ENCODE data around the gene DLG1. TPM values are rescaled to one million over a fixed set of nuclear protein-coding genes. Genes with fewer than 3 reads are reported as not detected.

Gene DLG1
- total RNA-seq, 2 donors from 2014 or later, result 115 to 124 TPM

GRCh38 chr3:197257711-197258110, 40.7 kb downstream of the DLG1 start:
- Histone ChIP-seq H3K27me3 (no peaks in the 10 kb centered on the region), H3K9ac (ENCODE audit: low read depth in 2 of 2, low read length in 2 of 2) (no peak overlapping the region), H3K27ac (no peak overlapping the region), H3K4me3 (no peak overlapping the region), H3K4me1 (peaks cover 6% of the 10 kb centered on the region), H3K9me3 (no peaks in the 10 kb centered on the region), H3K36me3 (no peaks in the 10 kb centered on the region)
- intact Hi-C loops (cut with DNase I), result loop anchor here (5.0 kb wide), 1 partner anchor 255 kb away; no protein-coding TSS in a partner anchor
- no peak for DNase-seq
- TF ChIP-seq CTCF (IDR thresholded peaks at IDR 0.05), result no peak

- peak; percentile 49 for DNase-seq
- Histone ChIP-seq H3K4me3 (no peak overlapping the region), H3K4me1 (peaks cover 6% of the 10 kb centered on the region), H3K9me3 (no peaks in the 10 kb centered on the region), H3K27me3 (no peaks in the 10 kb centered on the region), H3K36me3 (no peaks in the 10 kb centered on the region), H3K9ac (ENCODE audit: low read depth in 2 of 2, low read length in 2 of 2) (no peak overlapping the region), H3K27ac (no peak overlapping the region)
- TF ChIP-seq CTCF (IDR thresholded peaks at IDR 0.05), result peak; percentile 63
- intact Hi-C loops (cut with DNase I), result loop anchor here (5.0 kb wide), 1 partner anchor 255 kb away; no protein-coding TSS in a partner anchor
Observed at GRCh38 chr3:197256836-197257444, 41.5 kb downstream of the DLG1 start.

- DNase-seq, result no peak
- peaks cover 6% of the 10 kb centered on the region for H3K4me1 ChIP-seq
- no peak for TF ChIP-seq CTCF (IDR thresholded peaks at IDR 0.05)
- no peak overlapping the region for H3K4me3 ChIP-seq
- H3K36me3 ChIP-seq, result no peaks in the 10 kb centered on the region
- H3K27me3 ChIP-seq, result no peaks in the 10 kb centered on the region
- intact Hi-C loops (cut with DNase I), result loop anchor here (5.0 kb wide), 1 partner anchor 256 kb away; no protein-coding TSS in a partner anchor
- no peaks in the 10 kb centered on the region for H3K9me3 ChIP-seq
- no peak overlapping the region for H3K27ac ChIP-seq
- no peak overlapping the region for H3K9ac ChIP-seq (ENCODE audit: low read depth in 2 of 2, low read length in 2 of 2)
Observed at GRCh38 chr3:197256104-197256503, 42.3 kb downstream of the DLG1 start.

GRCh38 chr3:197253238-197253947, 45.0 kb downstream of the DLG1 start:
- no peak for TF ChIP-seq CTCF (IDR thresholded peaks at IDR 0.05)
- Histone ChIP-seq H3K9ac (ENCODE audit: low read depth in 2 of 2, low read length in 2 of 2) (no peak overlapping the region), H3K27me3 (no peaks in the 10 kb centered on the region), H3K9me3 (no peaks in the 10 kb centered on the region), H3K36me3 (no peaks in the 10 kb centered on the region), H3K4me1 (peaks cover 6% of the 10 kb centered on the region), H3K4me3 (no peak overlapping the region), H3K27ac (no peak overlapping the region)
- DNase-seq, result no peak
- intact Hi-C loops (cut with DNase I), result no loop called here

- Histone ChIP-seq H3K4me3 (no peak overlapping the region), H3K9ac (ENCODE audit: low read depth in 2 of 2, low read length in 2 of 2) (no peak overlapping the region), H3K9me3 (no peaks in the 10 kb centered on the region), H3K27ac (no peak overlapping the region), H3K27me3 (no peaks in the 10 kb centered on the region), H3K36me3 (no peaks in the 10 kb centered on the region), H3K4me1 (peaks cover 1% of the 10 kb centered on the region)
- DNase-seq, result no peak
- intact Hi-C loops (cut with DNase I), result no loop called here
- TF ChIP-seq CTCF (IDR thresholded peaks at IDR 0.05), result no peak
Observed at GRCh38 chr3:197249542-197249941, 48.9 kb downstream of the DLG1 start.
